Superior temporal gyrus (tissue), 1 donor: ENCODE data around the gene NHERF1.

Experiments used
- DNase-seq: peaks from one replicate; pipeline ENCODE4 v3.0.0-alpha.2; 2016; ENCODE audit errors: extremely low spot score

The NHERF1 gene

GRCh38 chr17:74748529-74749278, at the start of gene NHERF1:
NHERF1 (plus strand) TSS chr17:74748628; CDS start chr17:74748847, 219 bp downstream.
- peak; percentile 92 for DNase-seq

- DNase-seq = no peak
Measured at GRCh38 chr17:74699236-74699635, 49.2 kb upstream of the NHERF1 start.

- DNase-seq = no peak
Measured at GRCh38 chr17:74702116-74702871, 46.1 kb upstream of the NHERF1 start.

GRCh38 chr17:74703311-74703710, 45.1 kb upstream of the NHERF1 start:
- no peak for DNase-seq

GRCh38 chr17:74704544-74704943, 43.9 kb upstream of the NHERF1 start:
- no peak for DNase-seq

GRCh38 chr17:74711058-74711824, 37.2 kb upstream of the NHERF1 start:
- DNase-seq = no peak

- no peak for DNase-seq
Measured at GRCh38 chr17:74712301-74712700, 36.1 kb upstream of the NHERF1 start.

- DNase-seq = no peak
Measured at GRCh38 chr17:74712756-74713155, 35.7 kb upstream of the NHERF1 start, which contains the start of gene CD300LF. CD300LF (minus strand) TSS chr17:74712923; CDS start chr17:74712866, 57 bp downstream.

- DNase-seq = no peak
Measured at GRCh38 chr17:74713171-74713755, 35.2 kb upstream of the NHERF1 start.

GRCh38 chr17:74715144-74715543, 33.3 kb upstream of the NHERF1 start:
- DNase-seq = no peak

- DNase-seq = no peak
Measured at GRCh38 chr17:74720506-74720905, 27.9 kb upstream of the NHERF1 start.

GRCh38 chr17:74722782-74723181, 25.6 kb upstream of the NHERF1 start:
- no peak for DNase-seq

GRCh38 chr17:74723891-74724290, 24.5 kb upstream of the NHERF1 start:
- no peak for DNase-seq

- no peak for DNase-seq
Measured at GRCh38 chr17:74725111-74725510, 23.3 kb upstream of the NHERF1 start.

GRCh38 chr17:74728033-74728701, 20.3 kb upstream of the NHERF1 start:
- no peak for DNase-seq

- DNase-seq = no peak
Measured at GRCh38 chr17:74728702-74729075, 19.7 kb upstream of the NHERF1 start.

- no peak for DNase-seq
Measured at GRCh38 chr17:74729368-74729767, 19.1 kb upstream of the NHERF1 start.

- DNase-seq = no peak
Measured at GRCh38 chr17:74729866-74730265, 18.6 kb upstream of the NHERF1 start.

- no peak for DNase-seq
Measured at GRCh38 chr17:74730491-74731346, 17.7 kb upstream of the NHERF1 start.

GRCh38 chr17:74731347-74731605, 17.2 kb upstream of the NHERF1 start:
- no peak for DNase-seq
